ENCODE measurements around the gene WNT1.

DNA sequence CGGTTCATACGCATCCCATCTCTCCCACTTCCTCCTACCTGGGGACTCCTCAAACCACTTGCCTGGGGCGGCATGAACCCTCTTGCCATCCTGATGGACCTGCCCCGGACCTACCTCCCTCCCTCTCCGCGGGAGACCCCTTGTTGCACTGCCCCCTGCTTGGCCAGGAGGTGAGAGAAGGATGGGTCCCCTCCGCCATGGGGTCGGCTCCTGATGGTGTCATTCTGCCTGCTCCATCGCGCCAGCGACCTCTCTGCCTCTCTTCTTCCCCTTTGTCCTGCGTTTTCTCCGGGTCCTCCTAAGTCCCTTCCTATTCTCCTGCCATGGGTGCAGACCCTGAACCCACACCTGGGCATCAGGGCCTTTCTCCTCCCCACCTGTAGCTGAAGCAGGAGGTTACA, 3.6 kb downstream of the WNT1 start:
- TF ChIP-seq TEAD1 (CRISPR knock-in tag; IDR thresholded peaks at IDR 0.05), result no peak
- no peak for TF ChIP-seq ATF1 (CRISPR knock-in tag; IDR thresholded peaks at IDR 0.05)
- no peak for TF ChIP-seq ATF1 (tag; IDR thresholded peaks at IDR 0.05)
- no peak for TF ChIP-seq L3MBTL2 (IDR thresholded peaks at IDR 0.05)
- TF ChIP-seq, protein P1, sequence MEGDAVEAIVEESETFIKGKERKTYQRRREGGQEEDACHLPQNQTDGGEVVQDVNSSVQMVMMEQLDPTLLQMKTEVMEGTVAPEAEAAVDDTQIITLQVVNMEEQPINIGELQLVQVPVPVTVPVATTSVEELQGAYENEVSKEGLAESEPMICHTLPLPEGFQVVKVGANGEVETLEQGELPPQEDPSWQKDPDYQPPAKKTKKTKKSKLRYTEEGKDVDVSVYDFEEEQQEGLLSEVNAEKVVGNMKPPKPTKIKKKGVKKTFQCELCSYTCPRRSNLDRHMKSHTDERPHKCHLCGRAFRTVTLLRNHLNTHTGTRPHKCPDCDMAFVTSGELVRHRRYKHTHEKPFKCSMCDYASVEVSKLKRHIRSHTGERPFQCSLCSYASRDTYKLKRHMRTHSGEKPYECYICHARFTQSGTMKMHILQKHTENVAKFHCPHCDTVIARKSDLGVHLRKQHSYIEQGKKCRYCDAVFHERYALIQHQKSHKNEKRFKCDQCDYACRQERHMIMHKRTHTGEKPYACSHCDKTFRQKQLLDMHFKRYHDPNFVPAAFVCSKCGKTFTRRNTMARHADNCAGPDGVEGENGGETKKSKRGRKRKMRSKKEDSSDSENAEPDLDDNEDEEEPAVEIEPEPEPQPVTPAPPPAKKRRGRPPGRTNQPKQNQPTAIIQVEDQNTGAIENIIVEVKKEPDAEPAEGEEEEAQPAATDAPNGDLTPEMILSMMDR (IDR thresholded peaks at IDR 0.05 in 2 of 3, conservative IDR thresholded peaks at IDR 0.05 in 1 of 3; ENCODE audit: insufficient read depth in 2 of 3, low read depth in 1 of 3, low read length in 3 of 3), result no peak
- no peak for TF ChIP-seq SRSF1 (IDR thresholded peaks at IDR 0.05; ENCODE audit: low read depth, low read length)
- TF ChIP-seq ZNF174 (CRISPR knock-in tag; IDR thresholded peaks at IDR 0.05), result no peak

All from K562 (cell line).